Neuronal stem cell (in vitro differentiated cells): ENCODE measurements around the gene CEP350.
A peak's percentile ranks its signal among the peaks of the same experiment; 100 is the strongest.

Experiments
- DNase-seq: peaks from one replicate; pipeline ENCODE4 v3.0.0-alpha.2; 2013; ENCODE audit warnings: low spot score
- H2AFZ ChIP-seq: one replicate; pipeline ENCODE4 v1.6.1; 2013; ENCODE audit warnings: mild to moderate bottlenecking, low read length, inconsistent platforms
- H2AK5ac ChIP-seq: 2 replicates; pipeline ENCODE4 v1.6.1; 2013; ENCODE audit warnings: low read depth, mild to moderate bottlenecking, inconsistent platforms, low read length, moderate library complexity, mixed read lengths
- H2BK120ac ChIP-seq: 2 replicates; pipeline ENCODE4 v1.6.1; 2013; ENCODE audit warnings: low read depth, mild to moderate bottlenecking, inconsistent platforms, low read length, moderate library complexity, mixed read lengths
- H2BK12ac ChIP-seq: one replicate; pipeline ENCODE4 v1.6.1; 2013; ENCODE audit warnings: low read length, inconsistent platforms
- H2BK15ac ChIP-seq: 2 replicates; pipeline ENCODE4 v1.6.1; 2013; ENCODE audit warnings: mild to moderate bottlenecking, low read length, inconsistent platforms, mixed read lengths
- H2BK5ac ChIP-seq: one replicate; pipeline ENCODE4 v1.6.1; 2013; ENCODE audit warnings: inconsistent platforms, mild to moderate bottlenecking, low read length, moderate library complexity
- H3K14ac ChIP-seq: one replicate; pipeline ENCODE4 v1.6.1; 2013; ENCODE audit warnings: low read length, inconsistent platforms
- H3K18ac ChIP-seq: 2 replicates; pipeline ENCODE4 v1.6.1; 2013; ENCODE audit warnings: low read length, inconsistent platforms
- H3K23ac ChIP-seq: 2 replicates; pipeline ENCODE4 v1.6.1; 2013; ENCODE audit warnings: low read depth, mild to moderate bottlenecking, mixed read lengths, low read length, inconsistent platforms; ENCODE audit not compliant: poor library complexity
- H3K27ac ChIP-seq: replicated peaks from 3 replicates; pipeline ENCODE4 v1.5.1; 2013; ENCODE audit warnings: low read length, inconsistent platforms
- H3K27me3 ChIP-seq, 3 experiments: 2 replicates each; pipeline ENCODE4 v1.6.1; 2013; ENCODE audit warnings: low read length in 3 of 3, mild to moderate bottlenecking in 2 of 3, inconsistent platforms in 1 of 3, low read depth in 1 of 3, mixed read lengths in 1 of 3, moderate library complexity in 1 of 3; ENCODE audit not compliant: control insufficient read depth in 3 of 3, insufficient read depth in 3 of 3
- H3K36me3 ChIP-seq, 2 donors: replicated peaks in 1 of 2; 2 replicates each; pipeline ENCODE4 v1.6.1; 2013; ENCODE audit warnings: low read length in 2 of 2; ENCODE audit not compliant: control insufficient read depth in 2 of 2, insufficient read depth in 2 of 2
- H3K4ac ChIP-seq: 2 replicates; pipeline ENCODE4 v1.6.1; 2013; ENCODE audit warnings: inconsistent platforms, mild to moderate bottlenecking, low read length, moderate library complexity
- H3K4me1 ChIP-seq, 2 donors: 1 replicate in 1 of 2; 2 replicates in 1 of 2; pipeline ENCODE4 v1.6.1; 2013; ENCODE audit warnings: low read length in 2 of 2, low read depth in 1 of 2; ENCODE audit not compliant: control insufficient read depth in 2 of 2, insufficient read depth in 1 of 2
- H3K4me2 ChIP-seq: one replicate; pipeline ENCODE4 v1.6.1; 2013; ENCODE audit warnings: mild to moderate bottlenecking, low read length, inconsistent platforms; ENCODE audit not compliant: insufficient read depth, poor library complexity, severe bottlenecking
- H3K4me3 ChIP-seq, 2 donors: 2 replicates each; pipeline ENCODE4 v1.5.1; 2013; ENCODE audit warnings: low read length in 2 of 2, mild to moderate bottlenecking in 2 of 2, inconsistent platforms in 1 of 2, moderate library complexity in 1 of 2
- H3K79me1 ChIP-seq: one replicate; pipeline ENCODE4 v1.6.1; 2013; ENCODE audit warnings: low read depth, mild to moderate bottlenecking, inconsistent platforms, low read length, moderate library complexity
- H3K9ac ChIP-seq: one replicate; pipeline ENCODE4 v1.6.1; 2013; ENCODE audit warnings: mild to moderate bottlenecking, low read depth, low read length, inconsistent platforms; ENCODE audit not compliant: poor library complexity
- H3K9me3 ChIP-seq, 2 donors: replicated peaks in 1 of 2; 2 replicates each; pipeline versions ENCODE3 to v1.6.1; 2013; ENCODE audit warnings: low read length in 2 of 2, mild to moderate bottlenecking in 2 of 2, inconsistent platforms in 1 of 2, low read depth in 1 of 2, mixed read lengths in 1 of 2, moderate library complexity in 1 of 2; ENCODE audit not compliant: control insufficient read depth in 2 of 2, insufficient read depth in 1 of 2
- H4K8ac ChIP-seq: one replicate; pipeline ENCODE4 v1.6.1; 2013; ENCODE audit warnings: low read depth, mild to moderate bottlenecking, inconsistent platforms, low read length, moderate library complexity
- H4K91ac ChIP-seq: one replicate; pipeline ENCODE4 v1.6.1; 2013; ENCODE audit warnings: low read length, low read depth, mild to moderate bottlenecking, inconsistent platforms; ENCODE audit not compliant: poor library complexity
- WGBS, 2 donors: extraction: QIAGEN DNeasy Blood & Tissue Kit; methylation state at CpG; one replicate each; pipeline ENCODE4 v1.1.7; 2013; ENCODE audit warnings: missing lambda C conversion rate in 2 of 2, mixed read lengths in 1 of 2; ENCODE audit not compliant: insufficient read length in 2 of 2, insufficient replicate concordance in 1 of 2; ENCODE audit errors: extremely low coverage in 2 of 2; 5-methylcytosine and 5-hydroxymethylcytosine counted together

CEP350 gene

DNA sequence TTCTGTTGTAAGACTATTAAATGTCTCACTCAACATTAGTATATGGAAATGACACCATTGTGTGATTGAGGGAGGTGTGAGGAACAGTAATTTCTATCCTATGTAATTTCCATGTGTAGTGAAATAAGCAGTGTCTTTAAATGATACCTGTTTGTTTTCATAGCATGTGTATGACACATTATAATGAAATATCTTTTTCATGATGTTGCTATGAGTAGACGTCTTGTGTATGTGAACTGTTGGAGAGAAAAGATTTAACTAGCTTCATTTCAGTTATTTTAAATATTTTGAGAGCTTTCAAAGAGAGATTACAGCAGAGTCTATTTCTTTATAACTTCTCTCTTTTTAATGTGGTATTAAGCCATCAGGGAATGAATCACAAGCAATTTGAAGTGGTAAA, 128.6 kb downstream of the CEP350 start:
- Histone ChIP-seq H3K4ac (no peak overlapping the region), H2BK12ac (no peak overlapping the region), H4K91ac (no peak overlapping the region), H2BK5ac (no peak overlapping the region), H2AFZ (no peak overlapping the region), H3K9me3 (no peaks in the 10 kb centered on the region), H3K4me2 (no peak overlapping the region), H3K23ac (no peak overlapping the region), H3K14ac (no peak overlapping the region), H3K4me3 (no peak overlapping the region), H2BK15ac (no peak overlapping the region), H3K27me3 (no peaks in the 10 kb centered on the region), H3K4me1 (no peaks in the 10 kb centered on the region), H3K18ac (no peak overlapping the region), H2AK5ac (no peak overlapping the region), H2BK120ac (no peak overlapping the region), H3K27ac (no peak overlapping the region), H4K8ac (no peak overlapping the region), H3K9ac (no peak overlapping the region), H3K79me1 (no peaks in the 10 kb centered on the region), H3K36me3 (peaks cover 7 to 82% of the 10 kb centered on the region in 2 donors)
- WGBS, 2 donors, result no CpG with 5 or more reads among the region's 1 CpG
- DNase-seq, result no peak

GRCh38 chr1:180084867-180085266, 130.3 kb downstream of the CEP350 start:
- Histone ChIP-seq H3K4me2 (no peak overlapping the region), H3K27me3 (no peaks in the 10 kb centered on the region), H3K14ac (no peak overlapping the region), H4K8ac (no peak overlapping the region), H4K91ac (no peak overlapping the region), H3K4me3 (no peak overlapping the region), H3K4ac (no peak overlapping the region), H3K4me1 (no peaks in the 10 kb centered on the region), H2BK5ac (no peak overlapping the region), H2BK120ac (no peak overlapping the region), H2BK12ac (no peak overlapping the region), H3K23ac (no peak overlapping the region), H3K18ac (no peak overlapping the region), H3K27ac (no peak overlapping the region), H2AFZ (no peak overlapping the region), H3K9me3 (no peaks in the 10 kb centered on the region), H2AK5ac (no peak overlapping the region), H3K36me3 (peaks cover 5 to 79% of the 10 kb centered on the region in 2 donors), H3K79me1 (no peaks in the 10 kb centered on the region), H3K9ac (no peak overlapping the region), H2BK15ac (no peak overlapping the region)
- WGBS, 2 donors, result no CpG with 5 or more reads among the region's 1 CpG
- DNase-seq, result no peak

DNA sequence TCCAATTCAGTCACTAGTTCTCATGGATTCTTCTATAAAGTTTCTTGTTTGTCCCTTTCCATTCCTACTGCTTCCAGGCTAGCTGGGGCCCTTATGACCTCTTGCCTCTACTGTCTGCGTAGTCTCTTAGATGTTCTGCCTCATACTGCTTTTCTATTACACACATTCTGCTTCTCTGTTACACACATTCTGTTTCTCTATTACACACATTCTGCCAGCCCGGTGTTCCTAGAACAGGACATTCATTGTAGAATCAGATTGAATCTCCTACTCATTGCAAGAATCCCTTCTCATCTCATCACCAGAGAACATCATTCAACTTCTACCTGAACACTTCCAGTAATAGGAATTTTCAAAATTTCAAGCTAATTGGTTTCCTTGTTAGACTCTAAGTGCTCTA, 130.7 kb downstream of the CEP350 start:
- Histone ChIP-seq H4K91ac (no peak overlapping the region), H3K4ac (no peak overlapping the region), H3K4me3 (no peak overlapping the region), H3K9me3 (no peaks in the 10 kb centered on the region), H4K8ac (no peak overlapping the region), H3K4me2 (no peak overlapping the region), H3K27me3 (no peaks in the 10 kb centered on the region), H3K9ac (no peak overlapping the region), H3K23ac (no peak overlapping the region), H2BK15ac (no peak overlapping the region), H3K18ac (no peak overlapping the region), H2AK5ac (no peak overlapping the region), H3K36me3 (peaks cover 5 to 77% of the 10 kb centered on the region in 2 donors), H2BK12ac (no peak overlapping the region), H2BK5ac (no peak overlapping the region), H2AFZ (no peak overlapping the region), H3K4me1 (no peaks in the 10 kb centered on the region), H3K14ac (no peak overlapping the region), H3K79me1 (no peaks in the 10 kb centered on the region), H2BK120ac (no peak overlapping the region), H3K27ac (no peak overlapping the region)
- WGBS, 2 donors, result no CpG with 5 or more reads among the region's 2 CpGs
- DNase-seq, result no peak

DNA sequence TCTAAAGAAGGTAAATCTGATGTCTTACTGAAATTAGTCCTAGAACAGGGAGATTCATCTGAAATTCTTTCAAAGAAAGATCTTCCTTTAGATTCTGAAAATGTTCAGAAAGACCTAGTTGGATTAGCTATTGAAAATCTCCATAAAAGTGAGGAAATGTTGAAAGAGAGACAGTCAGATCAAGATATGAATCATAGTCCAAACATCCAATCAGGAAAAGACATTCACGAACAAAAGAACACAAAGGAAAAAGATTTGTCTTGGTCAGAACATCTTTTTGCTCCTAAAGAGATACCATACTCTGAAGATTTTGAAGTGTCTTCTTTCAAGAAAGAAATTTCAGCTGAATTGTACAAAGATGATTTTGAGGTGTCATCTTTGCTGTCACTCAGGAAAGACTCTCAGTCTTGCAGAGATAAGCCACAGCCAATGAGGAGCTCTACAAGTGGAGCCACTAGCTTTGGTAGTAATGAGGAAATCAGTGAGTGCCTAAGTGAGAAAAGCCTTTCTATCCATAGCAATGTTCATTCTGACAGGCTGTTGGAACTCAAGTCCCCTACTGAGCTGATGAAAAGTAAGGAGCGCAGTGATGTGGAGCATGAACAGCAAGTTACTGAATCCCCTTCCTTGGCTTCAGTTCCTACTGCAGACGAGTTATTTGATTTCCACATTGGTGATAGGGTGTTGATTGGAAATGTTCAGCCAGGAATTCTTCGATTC, 138.5 kb downstream of the CEP350 start:
- Histone ChIP-seq H2AK5ac (no peak overlapping the region), H2BK12ac (no peak overlapping the region), H3K4me1 (no peaks in the 10 kb centered on the region), H3K27me3 (no peaks in the 10 kb centered on the region), H2BK120ac (no peak overlapping the region), H3K14ac (no peak overlapping the region), H4K91ac (no peak overlapping the region), H3K4me3 (no peak overlapping the region), H2AFZ (no peak overlapping the region), H3K79me1 (no peaks in the 10 kb centered on the region), H3K4ac (no peak overlapping the region), H3K18ac (no peak overlapping the region), H3K23ac (no peak overlapping the region), H3K36me3 (peaks cover 17 to 94% of the 10 kb centered on the region in 2 donors), H4K8ac (no peak overlapping the region), H2BK5ac (no peak overlapping the region), H3K27ac (no peak overlapping the region), H3K9ac (no peak overlapping the region), H2BK15ac (no peak overlapping the region), H3K9me3 (no peaks in the 10 kb centered on the region), H3K4me2 (no peak overlapping the region)
- WGBS, 2 donors, result no CpG with 5 or more reads among the region's 4 CpGs
- DNase-seq, result peak; percentile 0
